ENCODE measurements around the gene GOLGA6L4. TPM values are rescaled to one million over a fixed set of nuclear protein-coding genes. Genes with fewer than 3 reads are reported as not detected.
"Not testable (repeated sequence)": the region's sequence is repeated elsewhere in the genome, so short reads cannot be mapped to it uniquely, and the experiment has no call there.

The GOLGA6L4 gene, protein sequence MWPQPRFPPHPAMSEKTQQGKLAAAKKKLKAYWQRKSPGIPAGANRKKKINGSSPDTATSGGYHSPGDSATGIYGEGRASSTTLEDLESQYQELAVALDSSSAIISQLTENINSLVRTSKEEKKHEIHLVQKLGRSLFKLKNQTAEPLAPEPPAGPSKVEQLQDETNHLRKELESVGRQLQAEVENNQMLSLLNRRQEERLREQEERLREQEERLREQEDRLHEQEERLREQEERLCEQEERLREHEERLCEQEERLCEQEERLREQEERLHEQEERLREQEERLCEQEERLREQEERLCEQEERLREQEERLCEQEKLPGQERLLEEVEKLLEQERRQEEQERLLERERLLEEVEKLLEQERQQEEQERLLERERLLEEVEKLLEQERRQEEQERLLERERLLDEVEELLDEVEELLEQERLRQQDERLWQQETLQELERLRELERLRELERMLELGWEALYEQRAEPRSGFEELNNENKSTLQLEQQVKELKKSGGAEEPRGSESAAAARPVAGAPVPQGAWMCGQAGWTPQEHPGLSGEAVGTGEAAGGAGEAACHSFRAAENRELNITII
- total RNA-seq (2014; rRNA removed; shearing (Covaris generic); ENCODE audit: low replicate concordance): 0.15 TPM in 1 of 2 replicates, not detected in the other

DNA sequence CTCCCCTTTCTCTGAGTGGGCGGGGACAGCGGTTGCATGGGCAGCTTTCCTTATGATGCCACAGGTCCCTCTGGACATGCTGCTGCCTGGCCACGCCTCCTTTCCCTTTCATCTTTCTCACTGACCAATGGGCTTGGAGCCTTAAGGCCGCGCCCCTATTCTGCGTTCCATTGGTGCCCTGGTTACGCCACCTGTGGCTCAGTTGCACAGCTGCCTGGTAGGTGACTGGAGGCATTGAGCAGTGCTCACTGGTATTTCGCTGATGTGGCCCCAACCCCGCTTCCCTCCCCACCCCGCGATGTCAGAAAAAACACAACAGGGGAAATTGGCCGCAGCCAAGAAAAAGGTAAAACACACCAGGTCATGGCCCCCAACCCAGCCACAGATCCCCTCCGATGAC, at the start of gene GOLGA6L4:
GOLGA6L4 (plus strand) TSS at position 201 of the 400 bp plus-strand sequence; CDS start at position 263, 62 bp downstream.
- H3K4me3 ChIP-seq (ENCODE audit: low read length); H3K27me3 ChIP-seq (ENCODE audit: low read length); H3K4me1 ChIP-seq (ENCODE audit: low read length); H4K20me1 ChIP-seq (ENCODE audit: insufficient read depth, low read depth, low read length); H3K9me3 ChIP-seq (ENCODE audit: low read length); H3K9me2 ChIP-seq (replicated peaks; ENCODE audit: insufficient read depth, low read length); H2AFZ ChIP-seq (ENCODE audit: low read length); H3K27ac ChIP-seq (ENCODE audit: low read length); H3K9ac ChIP-seq (ENCODE audit: low read length); H3K4me2 ChIP-seq (ENCODE audit: low read depth, low read length, poor library complexity, severe bottlenecking); DNase-seq; H3K36me3 ChIP-seq (ENCODE audit: insufficient read depth, low read length); H3K79me2 ChIP-seq (ENCODE audit: low read length): not testable (repeated sequence)

DNA sequence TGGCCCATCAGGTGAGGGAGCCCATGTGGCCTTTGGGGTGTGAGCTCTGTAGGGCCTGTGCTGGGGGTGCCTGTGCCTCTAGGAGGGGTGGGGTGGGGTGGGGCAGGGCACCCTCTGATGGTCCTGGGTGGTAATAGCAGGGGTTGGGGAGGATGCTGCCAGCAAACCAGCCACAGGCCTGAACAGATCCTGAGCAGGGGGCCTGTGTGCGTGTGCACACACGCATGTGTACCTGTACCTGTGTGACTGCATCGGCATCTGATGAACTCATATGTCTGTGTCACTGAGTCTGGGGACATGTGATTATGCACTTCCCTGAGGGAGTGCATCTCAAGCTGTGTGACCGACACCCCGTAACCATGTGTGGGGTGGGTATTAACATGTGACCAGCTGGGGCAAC, 42.6 kb upstream of the GOLGA6L4 start:
- H3K4me1 ChIP-seq (ENCODE audit: low read length); H3K4me2 ChIP-seq (ENCODE audit: low read depth, low read length, poor library complexity, severe bottlenecking); H4K20me1 ChIP-seq (ENCODE audit: insufficient read depth, low read depth, low read length); H3K36me3 ChIP-seq (ENCODE audit: insufficient read depth, low read length); H3K27me3 ChIP-seq (ENCODE audit: low read length); H3K4me3 ChIP-seq (ENCODE audit: low read length); H2AFZ ChIP-seq (ENCODE audit: low read length); DNase-seq; H3K9me2 ChIP-seq (replicated peaks; ENCODE audit: insufficient read depth, low read length); H3K27ac ChIP-seq (ENCODE audit: low read length); H3K9ac ChIP-seq (ENCODE audit: low read length); H3K79me2 ChIP-seq (ENCODE audit: low read length); H3K9me3 ChIP-seq (ENCODE audit: low read length): not testable (repeated sequence)

DNA sequence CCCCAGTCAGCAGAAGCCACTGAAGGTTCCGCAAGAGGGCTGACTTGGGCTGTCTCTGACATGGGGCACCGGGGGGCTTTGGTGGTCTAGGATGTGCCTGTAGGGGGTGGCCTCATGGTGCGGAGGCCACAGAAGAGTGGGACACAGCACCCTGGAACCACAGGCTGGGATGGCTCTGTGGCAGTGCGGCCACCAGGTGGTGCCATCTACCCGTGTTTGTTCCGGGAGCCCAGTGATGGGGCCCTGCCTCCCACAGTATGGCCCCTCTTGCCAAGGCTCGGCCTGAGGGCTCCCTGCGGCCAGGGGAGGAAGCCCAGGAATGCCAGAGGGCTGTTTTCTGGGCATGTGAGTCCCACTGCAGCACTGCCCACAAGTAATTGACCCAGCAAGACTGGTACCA, 40.0 kb upstream of the GOLGA6L4 start:
- H3K4me1 ChIP-seq (ENCODE audit: low read length): not testable (repeated sequence)

DNA sequence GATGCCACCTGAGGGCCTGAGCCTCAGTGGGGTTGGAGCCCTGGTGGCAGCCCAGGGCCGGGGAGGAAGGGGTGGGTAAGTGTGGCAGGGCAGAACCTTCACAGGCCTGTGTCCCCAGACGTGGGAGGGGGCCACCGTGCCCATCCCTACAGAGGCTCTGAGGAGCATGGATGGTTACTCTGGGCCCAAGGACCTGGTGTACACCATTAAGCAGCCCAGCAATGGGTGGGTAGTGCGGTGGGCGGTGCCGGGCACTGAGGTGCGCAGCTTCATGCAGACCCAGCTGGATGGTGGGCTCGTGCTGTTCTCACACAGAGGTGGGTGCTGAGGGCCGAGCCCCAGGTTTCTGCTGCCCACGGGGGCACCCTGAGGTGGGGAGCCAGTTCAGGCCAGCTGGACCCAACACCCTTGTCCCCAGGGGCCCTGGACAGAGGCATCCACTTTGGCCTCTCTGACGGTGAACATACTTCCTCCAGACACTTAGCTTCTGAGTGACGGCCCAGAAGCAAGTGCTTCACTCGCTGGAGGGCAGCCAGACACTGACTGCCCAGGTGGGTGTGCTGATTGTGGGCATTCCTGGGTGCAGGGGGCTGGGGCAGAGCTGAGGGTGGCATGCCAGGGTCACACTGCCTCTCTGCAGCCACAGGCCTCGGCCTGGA, 38.9 kb upstream of the GOLGA6L4 start:
- H3K4me2 ChIP-seq (ENCODE audit: low read depth, low read length, poor library complexity, severe bottlenecking); H4K20me1 ChIP-seq (ENCODE audit: insufficient read depth, low read depth, low read length); H3K36me3 ChIP-seq (ENCODE audit: insufficient read depth, low read length); H3K27me3 ChIP-seq (ENCODE audit: low read length); H3K9ac ChIP-seq (ENCODE audit: low read length); H3K4me1 ChIP-seq (ENCODE audit: low read length); H3K9me3 ChIP-seq (ENCODE audit: low read length); H3K27ac ChIP-seq (ENCODE audit: low read length); H3K9me2 ChIP-seq (replicated peaks; ENCODE audit: insufficient read depth, low read length); H3K79me2 ChIP-seq (ENCODE audit: low read length); H3K4me3 ChIP-seq (ENCODE audit: low read length); DNase-seq; H2AFZ ChIP-seq (ENCODE audit: low read length): not testable (repeated sequence)

More for the DNA sequence above, 40.0 kb upstream of the GOLGA6L4 start:
- not testable (repeated sequence) for H3K27ac ChIP-seq (ENCODE audit: low read length); H3K9me2 ChIP-seq (replicated peaks; ENCODE audit: insufficient read depth, low read length); H3K79me2 ChIP-seq (ENCODE audit: low read length); DNase-seq; H3K27me3 ChIP-seq (ENCODE audit: low read length); H3K9ac ChIP-seq (ENCODE audit: low read length); H3K36me3 ChIP-seq (ENCODE audit: insufficient read depth, low read length); H2AFZ ChIP-seq (ENCODE audit: low read length); H4K20me1 ChIP-seq (ENCODE audit: insufficient read depth, low read depth, low read length); H3K4me2 ChIP-seq (ENCODE audit: low read depth, low read length, poor library complexity, severe bottlenecking); H3K4me3 ChIP-seq (ENCODE audit: low read length); H3K9me3 ChIP-seq (ENCODE audit: low read length)

DNA sequence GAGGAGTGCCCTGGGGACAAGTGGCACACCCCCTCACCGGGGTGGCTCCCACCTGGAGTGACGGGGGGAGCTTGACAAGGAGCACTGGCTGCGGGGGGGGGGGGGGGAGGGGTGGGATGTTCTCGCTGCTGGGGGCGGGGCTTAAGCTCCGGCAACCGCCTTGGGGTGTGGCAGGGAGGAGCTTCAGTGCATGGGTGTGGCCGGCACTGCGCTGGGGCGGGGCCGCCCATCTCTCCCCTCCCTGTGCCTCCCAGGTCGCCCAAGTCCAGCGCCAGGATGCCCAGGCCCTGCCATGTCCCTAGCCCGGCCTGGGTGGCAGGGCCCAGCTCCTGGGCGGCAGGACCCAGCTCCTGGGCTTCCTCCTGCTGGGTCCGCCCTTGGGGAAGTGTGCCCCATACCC, 35.7 kb upstream of the GOLGA6L4 start:
- H3K4me3 ChIP-seq (ENCODE audit: low read length); H2AFZ ChIP-seq (ENCODE audit: low read length); H3K9me3 ChIP-seq (ENCODE audit: low read length); H3K4me2 ChIP-seq (ENCODE audit: low read depth, low read length, poor library complexity, severe bottlenecking); H3K79me2 ChIP-seq (ENCODE audit: low read length); DNase-seq; H3K27ac ChIP-seq (ENCODE audit: low read length); H4K20me1 ChIP-seq (ENCODE audit: insufficient read depth, low read depth, low read length); H3K9me2 ChIP-seq (replicated peaks; ENCODE audit: insufficient read depth, low read length); H3K36me3 ChIP-seq (ENCODE audit: insufficient read depth, low read length); H3K27me3 ChIP-seq (ENCODE audit: low read length); H3K9ac ChIP-seq (ENCODE audit: low read length); H3K4me1 ChIP-seq (ENCODE audit: low read length): not testable (repeated sequence)

DNA sequence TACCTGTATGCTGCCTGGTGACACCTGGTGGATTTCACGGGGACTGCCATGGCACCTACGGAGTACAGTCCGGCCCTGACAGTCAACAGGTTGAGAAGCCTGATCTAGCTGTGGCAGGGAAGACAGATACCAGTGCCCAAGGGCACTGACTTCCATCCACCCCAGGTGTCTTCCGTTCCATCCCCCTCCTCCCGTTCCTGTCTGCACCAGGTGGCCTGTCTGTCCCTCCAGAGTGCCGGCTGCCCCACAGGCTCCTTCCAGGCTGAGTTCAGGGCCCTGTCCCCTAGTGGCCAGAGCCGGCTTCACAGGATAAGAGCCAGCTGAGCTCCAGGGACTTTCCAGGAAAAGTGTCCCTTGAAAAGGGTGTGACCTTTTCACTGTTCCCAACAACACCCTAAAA, 10.9 kb downstream of the GOLGA6L4 start:
- not testable (repeated sequence) for H3K4me1 ChIP-seq (ENCODE audit: low read length); H3K9ac ChIP-seq (ENCODE audit: low read length); H3K4me3 ChIP-seq (ENCODE audit: low read length); H3K79me2 ChIP-seq (ENCODE audit: low read length); H2AFZ ChIP-seq (ENCODE audit: low read length); H3K9me2 ChIP-seq (replicated peaks; ENCODE audit: insufficient read depth, low read length); H3K36me3 ChIP-seq (ENCODE audit: insufficient read depth, low read length); H3K27me3 ChIP-seq (ENCODE audit: low read length); H3K27ac ChIP-seq (ENCODE audit: low read length); H4K20me1 ChIP-seq (ENCODE audit: insufficient read depth, low read depth, low read length); DNase-seq; H3K9me3 ChIP-seq (ENCODE audit: low read length); H3K4me2 ChIP-seq (ENCODE audit: low read depth, low read length, poor library complexity, severe bottlenecking)

Small RNA genes within 50 kb of the gene (small RNA-seq; reads per million reads assigned to genes)
- gene RN7SL331P: not detected
- not detected for gene UBE2Q2P8
